Measurements from ENCODE around the gene FAM72A. TPM values are rescaled to one million over a fixed set of nuclear protein-coding genes. Genes with fewer than 3 reads are reported as not detected.
"Not testable (repeated sequence)": the region's sequence is repeated elsewhere in the genome, so short reads cannot be mapped to it uniquely, and the experiment has no call there.

FAM72A gene
- total RNA-seq, 1 donor: 1.9 TPM

DNA sequence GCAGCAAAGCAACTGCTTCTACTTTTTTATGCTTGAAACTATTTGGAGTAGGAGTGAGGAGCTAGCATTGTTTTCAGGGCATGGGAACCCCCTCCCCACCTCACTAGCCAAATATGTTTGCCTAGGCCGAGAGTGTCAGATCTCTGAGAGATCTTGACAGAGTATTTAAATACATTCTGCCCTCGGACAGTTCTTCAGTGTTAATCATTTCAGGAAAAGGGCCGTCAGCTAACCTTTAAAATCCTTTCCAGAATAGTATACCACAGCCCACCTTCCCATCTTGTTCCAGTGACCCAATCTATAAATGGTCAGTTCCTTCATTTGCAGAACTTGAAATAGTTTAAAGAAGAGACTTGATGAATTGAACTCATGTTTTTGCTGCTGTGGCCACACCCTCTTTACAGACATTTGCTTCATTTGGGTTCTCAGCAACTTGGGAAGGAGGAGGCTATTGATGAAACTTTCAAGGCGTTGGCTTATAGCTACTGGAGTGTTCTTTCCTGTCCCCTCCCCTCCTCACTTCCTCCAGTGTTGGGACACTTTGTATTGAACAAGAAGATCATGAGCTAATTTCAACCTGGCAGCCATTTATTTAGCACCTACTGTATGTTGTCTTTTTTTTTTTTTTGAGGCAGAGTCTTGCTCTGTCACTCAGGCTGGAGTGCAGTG lies 17.8 kb upstream of the FAM72A start:
- H3K4me3 ChIP-seq (ENCODE audit: low read length); H3K27me3 ChIP-seq (ENCODE audit: insufficient read depth, low read length); H3K4me1 ChIP-seq (ENCODE audit: insufficient read depth, low read length); H3K9me3 ChIP-seq (ENCODE audit: low read depth, low read length): not testable (repeated sequence)

DNA sequence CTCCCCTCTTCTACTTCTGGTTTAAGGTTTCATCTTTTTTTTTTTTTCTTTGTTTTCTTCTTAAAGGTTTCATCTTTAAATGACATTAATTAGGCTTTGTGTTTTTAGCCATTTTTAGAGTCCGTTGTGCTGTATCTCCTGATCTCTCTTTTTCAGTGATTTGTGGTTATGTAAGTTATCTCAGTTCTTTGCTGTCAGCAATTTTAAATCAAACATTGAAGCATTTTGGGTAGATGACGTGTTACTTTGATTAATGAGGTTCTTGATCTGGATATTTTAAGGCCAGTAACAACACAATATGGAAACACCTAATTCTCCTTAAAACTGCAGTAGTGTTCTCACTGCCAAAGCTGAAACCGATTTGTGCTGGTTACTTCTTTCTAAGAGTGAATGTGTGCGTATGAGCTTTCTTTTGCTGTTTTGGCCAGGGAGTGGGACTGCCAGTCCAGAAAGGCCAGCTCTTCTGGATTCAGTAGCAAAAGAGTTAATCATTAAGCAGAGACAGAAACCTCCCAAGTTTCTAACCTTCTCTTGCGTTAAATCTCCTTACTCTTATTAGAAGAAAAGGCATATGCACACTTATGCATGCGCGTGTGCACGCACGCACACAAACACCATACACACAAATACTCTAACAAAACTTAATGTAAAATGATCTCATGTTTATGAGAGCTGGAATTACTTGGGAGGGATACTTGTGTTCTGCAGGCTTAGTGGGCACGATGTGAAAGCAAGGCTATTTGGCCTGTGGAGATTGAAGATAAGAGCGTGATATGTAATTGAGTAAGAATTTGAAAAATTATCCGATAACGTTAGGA lies 17.1 kb upstream of the FAM72A start:
- H3K4me3 ChIP-seq (ENCODE audit: low read length); H3K27me3 ChIP-seq (ENCODE audit: insufficient read depth, low read length); H3K4me1 ChIP-seq (ENCODE audit: insufficient read depth, low read length); H3K9me3 ChIP-seq (ENCODE audit: low read depth, low read length): not testable (repeated sequence)

DNA sequence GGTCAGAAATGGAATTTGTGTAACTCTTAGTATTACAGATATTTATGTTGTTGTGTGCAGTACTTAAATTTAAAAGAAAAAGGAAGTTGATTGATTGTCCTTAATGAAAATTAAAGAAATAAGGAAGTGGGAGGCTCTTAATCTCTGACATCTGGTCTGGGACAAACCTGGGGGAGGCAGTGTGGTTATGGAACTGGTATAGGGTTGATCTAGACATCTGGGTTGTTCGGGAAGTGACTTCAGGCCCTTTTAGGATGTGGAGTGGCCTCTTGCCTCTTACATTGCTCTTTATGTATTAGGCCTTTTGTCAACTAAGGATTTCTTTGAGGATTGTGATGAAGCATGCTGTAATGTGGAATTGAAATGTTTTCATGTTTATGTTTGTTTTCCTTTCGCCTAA lies 16.1 kb upstream of the FAM72A start:
- H3K4me3 ChIP-seq (ENCODE audit: low read length); H3K9me3 ChIP-seq (ENCODE audit: low read depth, low read length); H3K27me3 ChIP-seq (ENCODE audit: insufficient read depth, low read length); H3K4me1 ChIP-seq (ENCODE audit: insufficient read depth, low read length): not testable (repeated sequence)

DNA sequence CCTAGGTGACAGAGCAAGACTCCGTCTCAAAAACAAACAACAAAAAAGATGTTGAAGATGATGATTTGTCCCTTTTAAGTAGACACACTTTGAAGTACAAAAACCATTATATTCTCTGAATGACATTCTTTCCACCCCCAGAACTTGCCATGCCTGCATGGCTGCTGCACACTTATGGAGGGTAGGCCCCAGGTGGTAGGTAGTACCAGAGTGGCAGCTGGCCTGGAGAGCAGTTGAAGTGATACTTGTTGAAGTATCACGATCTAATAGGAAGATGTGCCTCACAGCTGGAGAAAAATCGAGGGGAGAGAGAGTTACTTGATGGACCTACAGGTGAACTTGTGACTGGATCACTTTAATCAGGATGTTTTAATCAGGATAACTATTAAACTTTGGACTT lies 15.6 kb upstream of the FAM72A start:
- H3K4me1 ChIP-seq (ENCODE audit: insufficient read depth, low read length); H3K27me3 ChIP-seq (ENCODE audit: insufficient read depth, low read length); H3K4me3 ChIP-seq (ENCODE audit: low read length); H3K9me3 ChIP-seq (ENCODE audit: low read depth, low read length): not testable (repeated sequence)

DNA sequence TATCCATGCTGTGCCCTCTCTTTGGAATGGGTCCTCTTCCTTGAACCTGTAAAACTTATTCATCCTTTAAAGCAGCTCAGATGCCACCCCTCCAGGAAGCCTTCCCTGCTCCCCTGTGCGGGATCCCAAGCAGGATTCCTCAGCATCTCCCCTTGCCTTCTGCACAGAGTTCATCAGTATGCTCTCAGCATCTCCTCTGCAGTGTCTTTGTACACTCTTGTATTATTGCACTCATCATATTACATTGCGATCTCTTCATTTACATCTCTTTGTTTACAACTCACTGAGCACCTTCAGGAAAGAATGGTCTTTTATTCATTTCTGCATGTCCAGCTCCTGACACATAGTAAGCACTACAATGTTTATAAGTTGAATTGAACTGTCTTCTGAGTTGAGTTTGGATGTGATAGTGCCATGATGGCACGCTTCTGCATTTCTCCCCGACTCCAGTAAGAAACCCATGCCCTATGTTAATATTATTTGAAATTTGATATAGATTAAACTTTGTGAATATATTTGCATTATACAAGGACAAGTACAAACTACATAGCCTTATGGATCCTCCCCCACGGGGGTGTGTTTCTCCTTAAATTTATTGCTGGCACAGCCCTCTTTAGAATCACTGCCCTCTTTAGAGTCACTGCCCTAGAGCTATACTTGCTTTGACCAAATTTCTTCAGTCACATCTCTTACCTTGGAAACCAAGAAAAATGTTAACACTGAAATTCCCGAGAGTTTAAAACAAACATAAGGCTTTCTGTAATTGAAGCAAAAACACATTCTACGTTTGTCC lies 13.2 kb upstream of the FAM72A start:
- H3K4me3 ChIP-seq (ENCODE audit: low read length): not testable (repeated sequence)

DNA sequence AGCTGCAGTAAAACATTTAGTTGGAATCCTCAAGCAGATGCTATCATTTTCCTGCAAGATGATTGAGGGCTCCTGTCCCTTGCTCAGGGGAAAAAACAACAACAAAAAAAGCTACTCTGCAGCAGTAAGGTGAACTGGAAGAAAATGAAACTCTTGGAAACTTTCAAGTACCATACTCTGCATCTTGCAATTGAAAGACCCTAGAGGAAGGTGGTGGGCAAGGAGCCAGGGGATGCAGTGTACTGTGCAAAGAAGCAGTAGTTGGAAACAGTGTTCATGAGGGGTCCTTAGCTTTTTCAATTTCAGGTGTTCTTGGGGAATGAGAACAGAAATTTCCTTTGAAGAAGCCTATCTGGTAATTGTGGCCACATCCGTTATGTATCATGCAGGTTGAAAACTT lies 8.2 kb upstream of the FAM72A start:
- not testable (repeated sequence) for H3K4me1 ChIP-seq (ENCODE audit: insufficient read depth, low read length); H3K4me3 ChIP-seq (ENCODE audit: low read length); H3K9me3 ChIP-seq (ENCODE audit: low read depth, low read length); H3K27me3 ChIP-seq (ENCODE audit: insufficient read depth, low read length)

More for the DNA sequence above, 13.2 kb upstream of the FAM72A start:
- not testable (repeated sequence) for H3K27me3 ChIP-seq (ENCODE audit: insufficient read depth, low read length); H3K9me3 ChIP-seq (ENCODE audit: low read depth, low read length); H3K4me1 ChIP-seq (ENCODE audit: insufficient read depth, low read length)

DNA sequence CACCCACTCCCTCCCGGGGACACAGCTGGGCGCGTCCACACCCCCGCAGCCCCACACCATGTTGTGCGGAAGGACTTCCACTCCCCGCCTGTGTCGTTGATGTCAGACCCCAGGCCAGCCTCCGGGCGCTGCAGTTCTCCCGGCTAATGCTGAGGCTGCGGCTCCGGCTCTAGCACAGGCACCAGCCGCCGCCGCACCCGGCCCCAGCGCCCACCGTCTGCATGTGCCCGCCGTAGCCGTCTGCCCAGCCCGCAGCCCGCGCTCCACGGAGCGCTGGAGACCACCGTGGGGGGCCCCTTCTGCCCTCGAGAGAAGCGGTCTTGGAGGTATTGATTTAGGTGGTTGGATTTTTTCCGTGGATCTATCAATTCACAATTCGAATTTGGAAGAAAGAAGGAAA lies 2.9 kb upstream of the FAM72A start:
- H3K27me3 ChIP-seq (ENCODE audit: insufficient read depth, low read length); H3K4me1 ChIP-seq (ENCODE audit: insufficient read depth, low read length); H3K4me3 ChIP-seq (ENCODE audit: low read length); H3K9me3 ChIP-seq (ENCODE audit: low read depth, low read length): not testable (repeated sequence)

DNA sequence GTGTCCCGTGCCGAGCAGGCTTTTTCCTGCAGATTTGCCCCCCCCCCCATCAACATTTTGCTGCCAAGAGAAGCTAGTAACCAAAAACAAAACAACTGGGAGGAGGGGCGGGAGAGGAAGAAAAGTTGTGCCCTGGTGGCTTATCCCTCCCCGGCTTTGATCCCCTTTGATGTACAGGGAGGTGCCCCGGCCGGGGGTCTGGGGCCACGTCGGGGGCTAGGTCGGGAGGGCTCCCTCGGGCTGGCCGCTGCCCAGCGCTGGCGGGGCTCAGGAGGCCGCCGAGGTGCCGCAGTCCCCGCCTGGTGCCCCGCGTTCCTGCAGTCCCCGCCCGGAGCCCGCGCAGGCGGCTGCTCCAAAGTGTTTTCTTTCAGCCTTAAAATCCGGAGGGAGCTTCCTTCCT lies 2.2 kb upstream of the FAM72A start:
- not testable (repeated sequence) for H3K9me3 ChIP-seq (ENCODE audit: low read depth, low read length); H3K4me1 ChIP-seq (ENCODE audit: insufficient read depth, low read length); H3K27me3 ChIP-seq (ENCODE audit: insufficient read depth, low read length)
- H3K4me3 ChIP-seq (ENCODE audit: low read length): peak overlapping the region; percentile 40

DNA sequence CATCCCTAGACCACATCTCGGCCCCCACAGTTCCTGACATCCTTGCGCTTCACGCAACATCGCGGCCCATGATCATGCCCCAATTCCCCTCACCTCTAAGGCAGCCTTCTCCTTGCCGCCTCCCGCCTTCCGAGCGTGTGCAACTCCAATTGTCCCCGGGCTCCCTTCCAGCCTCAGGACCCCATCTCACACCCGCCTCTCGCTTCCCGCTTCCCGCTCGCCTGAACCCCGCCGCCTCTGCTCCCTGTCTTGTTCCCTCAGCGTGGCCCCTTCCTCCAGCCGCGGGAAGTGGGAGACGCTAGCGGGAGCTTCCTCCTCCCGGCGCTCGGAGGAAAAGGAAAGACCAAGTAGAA lies 1.5 kb upstream of the FAM72A start:
- H3K9me3 ChIP-seq (ENCODE audit: low read depth, low read length); H3K27me3 ChIP-seq (ENCODE audit: insufficient read depth, low read length); H3K4me1 ChIP-seq (ENCODE audit: insufficient read depth, low read length): not testable (repeated sequence)
- peak overlapping the region; percentile 23 for H3K4me3 ChIP-seq (ENCODE audit: low read length)

DNA sequence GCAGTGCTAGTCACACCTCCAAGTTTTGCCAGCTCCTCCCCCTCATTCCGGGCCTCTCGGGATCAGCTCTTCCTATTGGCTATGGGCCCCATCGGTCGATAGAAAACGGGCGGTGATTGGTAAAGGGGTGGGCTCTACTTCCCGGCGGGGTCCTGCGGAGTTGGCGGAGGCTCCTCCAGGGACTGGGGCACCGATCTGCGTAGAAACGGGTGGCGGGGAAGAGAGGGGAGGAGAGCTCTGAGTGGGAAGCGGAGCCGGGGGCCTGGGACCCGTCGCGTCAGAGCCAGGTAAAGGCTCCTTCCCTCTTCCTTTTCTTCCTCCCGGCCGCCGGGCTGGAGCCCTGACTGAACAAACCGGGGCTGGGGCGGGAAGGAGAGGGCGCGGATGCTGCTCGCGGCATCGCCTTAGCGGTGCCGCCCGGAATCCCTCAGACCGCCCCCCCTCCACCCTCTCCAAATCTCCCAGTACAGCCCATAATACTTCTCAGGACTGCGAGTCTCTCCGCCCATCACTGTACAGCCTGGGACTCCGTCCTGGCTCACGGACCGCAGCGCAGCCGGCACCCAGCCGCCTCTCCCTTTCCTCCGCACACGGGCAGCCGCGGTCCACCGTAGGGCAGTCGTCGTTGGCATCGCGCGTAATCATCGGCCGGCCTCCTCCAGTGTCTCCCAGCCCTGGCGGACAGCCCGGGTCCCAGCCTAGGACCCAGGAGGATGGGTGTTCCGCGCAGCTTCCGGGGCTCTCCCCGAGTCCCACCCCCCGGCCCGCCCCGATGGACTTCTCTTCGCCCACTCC lies 922 bp upstream of the FAM72A start, which contains the start of gene SRGAP2:
TSS of gene SRGAP2 (plus strand) at position 178 of the 795 bp plus-strand sequence. CDS start 2,430 bp downstream, outside the sequence.
- not testable (repeated sequence) for H3K4me1 ChIP-seq (ENCODE audit: insufficient read depth, low read length); H3K27me3 ChIP-seq (ENCODE audit: insufficient read depth, low read length); H3K9me3 ChIP-seq (ENCODE audit: low read depth, low read length)
- peak within 1 kb of the TSS; percentile 45 for H3K4me3 ChIP-seq (ENCODE audit: low read length)

DNA sequence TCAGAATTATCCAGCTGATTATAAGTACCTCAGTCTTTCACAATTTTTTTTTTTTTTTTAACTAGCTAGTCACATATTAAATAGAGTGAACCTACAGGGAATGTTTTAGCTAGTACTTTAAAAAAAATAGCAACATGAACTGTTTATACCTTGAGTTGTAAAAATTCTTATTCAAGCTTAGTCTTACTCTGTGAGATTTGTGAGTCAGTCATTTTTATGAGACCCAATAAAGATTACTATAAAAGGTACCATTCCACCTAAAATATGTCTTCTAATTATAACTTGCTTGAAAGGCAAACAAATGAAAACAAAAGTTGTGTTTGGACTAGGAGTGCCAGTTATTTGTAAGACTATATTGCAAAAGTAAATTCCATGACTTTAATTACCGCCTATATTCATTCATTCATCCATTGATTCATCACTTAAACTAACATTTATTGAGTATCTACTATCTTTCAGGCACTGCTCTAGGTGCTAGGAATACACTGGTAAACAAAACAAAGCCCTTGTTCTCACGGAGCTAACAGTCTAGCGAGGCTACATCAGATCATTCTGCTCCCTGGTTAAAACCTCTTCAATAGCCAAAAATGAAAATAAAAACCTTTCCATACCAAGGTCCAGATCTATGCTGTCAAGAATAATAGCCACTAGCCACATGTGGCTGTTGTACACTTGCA lies 5.8 kb downstream of the FAM72A start:
- H3K9me3 ChIP-seq (ENCODE audit: low read depth, low read length); H3K4me3 ChIP-seq (ENCODE audit: low read length); H3K27me3 ChIP-seq (ENCODE audit: insufficient read depth, low read length); H3K4me1 ChIP-seq (ENCODE audit: insufficient read depth, low read length): not testable (repeated sequence)

DNA sequence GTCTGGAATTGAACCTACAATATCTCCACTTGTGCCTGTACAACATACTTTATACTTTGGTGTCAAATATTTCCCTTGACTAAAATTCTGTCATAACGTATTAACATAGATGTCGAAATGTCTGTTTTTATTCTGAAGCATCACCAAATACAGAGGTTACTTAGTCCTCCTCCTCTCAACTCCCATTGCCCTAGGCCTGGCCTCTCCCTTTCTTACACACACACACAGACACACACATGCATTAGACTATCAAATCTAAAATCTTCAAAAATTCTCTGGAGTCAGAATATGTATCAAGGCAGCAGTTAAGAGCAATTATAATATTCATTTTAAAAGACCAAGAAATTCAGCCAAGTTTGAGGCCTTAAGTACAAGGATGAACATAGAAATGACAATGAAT lies 7.5 kb downstream of the FAM72A start:
- H3K4me1 ChIP-seq (ENCODE audit: insufficient read depth, low read length); H3K4me3 ChIP-seq (ENCODE audit: low read length); H3K9me3 ChIP-seq (ENCODE audit: low read depth, low read length); H3K27me3 ChIP-seq (ENCODE audit: insufficient read depth, low read length): not testable (repeated sequence)

DNA sequence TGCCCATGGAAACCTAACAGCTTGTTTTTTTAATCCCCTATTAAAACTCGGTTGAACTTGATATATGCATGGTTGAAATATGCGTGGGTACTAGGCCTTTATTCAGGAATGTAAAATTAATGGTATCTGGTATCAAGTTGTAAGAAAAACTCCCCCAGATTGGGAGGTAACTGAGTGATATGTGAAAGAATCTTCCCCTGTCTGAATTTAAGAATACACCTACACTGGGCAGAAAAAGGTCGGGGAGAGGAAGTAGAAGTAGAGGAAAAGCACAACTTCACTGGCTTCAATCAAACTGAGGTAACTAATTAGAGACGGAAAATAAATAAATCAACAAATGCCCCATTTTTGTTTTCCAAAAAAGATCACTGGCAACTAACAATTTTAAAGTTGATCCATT lies 15.8 kb downstream of the FAM72A start:
- H3K27me3 ChIP-seq (ENCODE audit: insufficient read depth, low read length); H3K4me1 ChIP-seq (ENCODE audit: insufficient read depth, low read length); H3K4me3 ChIP-seq (ENCODE audit: low read length); H3K9me3 ChIP-seq (ENCODE audit: low read depth, low read length): not testable (repeated sequence)

DNA sequence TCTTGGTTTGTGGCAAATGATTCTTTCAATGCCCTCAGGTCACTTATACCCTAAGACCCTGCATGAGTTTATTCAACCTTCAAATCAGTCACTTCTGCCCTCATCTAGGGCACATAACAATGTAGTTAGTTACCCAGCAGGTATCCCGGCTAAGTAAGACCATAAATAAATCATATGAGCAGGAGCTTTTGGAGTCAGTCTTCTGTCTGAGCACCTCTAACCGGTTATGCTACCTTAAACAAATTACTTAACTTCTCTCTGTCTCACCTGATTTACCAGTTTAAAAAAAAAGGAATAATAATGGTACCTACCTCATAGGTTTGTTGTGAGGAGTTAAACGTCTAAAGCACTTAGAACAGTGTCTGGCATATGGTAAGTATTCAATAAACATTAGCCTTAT lies 16.9 kb downstream of the FAM72A start:
- not testable (repeated sequence) for H3K27me3 ChIP-seq (ENCODE audit: insufficient read depth, low read length); H3K4me1 ChIP-seq (ENCODE audit: insufficient read depth, low read length); H3K4me3 ChIP-seq (ENCODE audit: low read length); H3K9me3 ChIP-seq (ENCODE audit: low read depth, low read length)

DNA sequence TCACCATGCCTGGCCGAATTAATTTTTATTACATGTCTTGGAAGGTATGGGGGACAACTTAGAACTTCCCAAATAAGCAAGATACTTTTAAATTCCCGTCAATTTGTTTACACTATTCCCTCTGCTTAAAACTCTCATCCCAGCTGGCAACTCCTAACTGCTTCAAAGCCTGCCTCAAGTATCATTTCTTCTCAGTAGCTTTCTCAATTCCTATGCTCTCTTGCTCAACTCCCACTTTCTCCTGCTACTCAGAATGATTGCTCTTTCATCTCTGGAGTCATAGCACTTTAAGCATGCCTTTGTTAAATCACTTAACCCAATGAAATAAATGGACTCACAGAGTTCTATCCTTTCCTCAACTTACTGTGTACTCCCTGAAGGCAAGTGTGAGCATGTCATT lies 18.9 kb downstream of the FAM72A start:
- H3K4me1 ChIP-seq (ENCODE audit: insufficient read depth, low read length); H3K4me3 ChIP-seq (ENCODE audit: low read length); H3K9me3 ChIP-seq (ENCODE audit: low read depth, low read length); H3K27me3 ChIP-seq (ENCODE audit: insufficient read depth, low read length): not testable (repeated sequence)
